ENCODE data around the gene SDR42E2.
"Not testable (repeated sequence)": the region's sequence is repeated elsewhere in the genome, so short reads cannot be mapped to it uniquely, and the experiment has no call there.

SDR42E2 gene

DNA sequence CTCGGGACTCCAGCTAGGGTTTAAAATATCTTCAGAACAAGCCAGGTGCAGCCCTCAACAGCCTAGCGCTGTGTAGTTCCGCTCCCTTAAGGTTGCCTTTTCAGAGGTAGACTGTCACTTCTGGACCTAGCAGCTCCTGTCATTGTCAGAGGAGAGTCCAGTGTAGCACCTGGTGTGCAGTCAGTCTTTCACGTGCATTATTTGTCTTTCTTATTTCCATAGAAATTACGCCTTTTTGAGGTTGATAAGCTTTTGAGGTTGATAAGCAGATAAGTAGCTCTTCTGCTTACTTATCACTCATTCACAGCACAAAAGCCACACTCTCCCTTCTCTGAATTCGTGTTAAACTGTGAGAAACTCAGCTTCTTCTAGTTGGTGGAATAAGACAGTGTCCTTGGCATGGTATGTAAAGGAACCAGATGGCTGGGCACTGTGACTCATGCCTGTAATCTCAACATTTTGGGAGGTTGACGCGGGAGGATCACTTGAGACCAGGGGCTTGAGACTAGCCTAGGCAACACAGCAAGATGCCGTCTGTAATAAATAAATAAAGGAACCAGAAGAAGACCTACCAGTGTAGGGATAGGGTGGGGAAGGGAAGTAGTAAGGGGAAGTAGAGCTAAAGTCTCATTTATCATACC lies 54.0 kb downstream of the SDR42E2 start:
- peak; percentile 32 for DNase-seq

DNA sequence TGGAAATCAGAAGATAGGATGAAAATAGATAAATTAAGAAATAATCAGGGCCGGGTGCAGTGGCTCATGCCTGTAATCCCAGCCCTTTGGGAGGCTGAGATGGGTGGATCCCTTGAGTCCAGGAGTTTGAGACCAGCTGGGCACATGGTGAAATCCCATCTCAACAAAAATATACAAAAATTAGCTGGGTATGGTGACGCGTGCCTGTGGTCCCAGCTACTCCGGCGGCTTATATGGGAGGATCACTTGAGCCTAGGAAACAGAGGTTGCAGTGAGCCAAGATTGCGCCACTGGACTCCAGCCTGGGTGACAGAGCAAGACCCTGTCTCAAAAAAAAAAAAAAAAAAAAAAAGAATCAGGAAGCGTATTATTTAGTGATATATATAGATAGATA lies 54.5 kb downstream of the SDR42E2 start:
- not testable (repeated sequence) for DNase-seq

DNA sequence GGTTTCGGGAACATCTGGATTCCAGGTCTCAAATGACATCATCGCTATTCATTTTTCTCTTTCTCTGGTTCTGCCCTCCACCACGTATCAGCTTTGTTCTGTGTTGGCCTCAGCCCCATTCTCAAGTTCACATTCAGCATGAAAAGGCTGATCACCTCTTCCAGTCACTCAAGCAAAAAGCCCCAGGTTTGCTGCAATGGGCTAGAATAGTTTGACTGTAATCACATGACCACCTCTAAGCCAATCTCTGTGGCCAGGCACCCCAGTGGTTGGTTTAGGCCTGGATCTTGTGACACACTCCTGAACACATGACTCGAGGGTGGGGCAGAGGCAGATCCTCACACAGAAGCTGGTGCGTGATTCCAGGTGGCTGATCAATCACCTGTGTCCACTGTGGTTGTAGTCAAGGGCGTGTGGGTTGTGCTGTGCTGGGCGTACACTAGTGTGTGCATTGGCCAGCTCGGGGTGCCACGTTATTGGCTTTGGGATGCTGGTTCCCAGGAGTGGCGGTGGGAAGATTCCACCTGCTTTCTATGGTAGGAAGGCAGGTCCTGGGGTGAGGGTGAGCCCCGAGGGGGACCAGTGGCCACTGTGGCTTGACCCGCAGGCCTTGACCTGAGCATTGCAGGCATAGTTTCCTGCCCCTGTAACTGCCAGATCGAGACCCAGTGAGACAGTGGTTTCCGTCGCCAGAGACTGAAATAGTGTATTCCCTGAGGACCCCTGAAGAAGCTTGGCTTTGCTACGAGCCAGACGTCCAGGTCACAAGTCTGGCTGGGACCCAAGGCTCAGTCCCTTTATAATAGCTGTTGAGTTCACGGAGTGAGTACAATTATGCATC lies 55.8 kb downstream of the SDR42E2 start:
- no peak for DNase-seq

DNA sequence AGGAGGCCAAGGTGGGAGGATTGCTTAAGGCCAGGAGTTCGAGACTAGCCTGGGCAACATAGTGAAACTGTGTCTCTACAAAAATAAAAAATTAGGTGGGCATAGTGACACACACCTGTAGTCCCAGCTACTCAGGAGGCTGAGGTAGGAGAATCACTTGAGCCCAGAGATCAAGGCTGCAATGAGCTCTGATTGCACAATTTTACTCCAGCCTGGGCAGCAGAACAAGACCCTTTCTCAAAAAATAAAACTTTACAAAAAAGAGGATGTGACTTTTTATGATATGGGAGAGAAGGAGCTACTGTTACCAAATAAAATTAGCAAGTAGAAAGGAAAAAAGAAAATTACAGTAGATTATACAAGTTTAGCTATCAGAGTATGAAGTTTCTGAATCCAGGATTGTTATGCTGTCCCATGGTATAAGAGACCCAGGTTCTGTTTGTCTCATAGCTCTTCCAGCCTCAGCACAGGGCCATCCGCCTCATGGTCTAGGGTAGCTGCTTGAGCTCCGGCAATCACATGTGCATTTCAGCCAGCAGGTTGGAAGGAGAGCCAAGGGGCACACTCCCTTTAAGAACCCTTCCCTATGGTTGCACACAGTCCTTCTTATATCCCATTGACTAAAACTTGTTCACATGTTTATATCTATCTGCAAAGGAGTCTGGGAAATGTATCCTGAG lies 57.2 kb downstream of the SDR42E2 start:
- no peak for DNase-seq

DNA sequence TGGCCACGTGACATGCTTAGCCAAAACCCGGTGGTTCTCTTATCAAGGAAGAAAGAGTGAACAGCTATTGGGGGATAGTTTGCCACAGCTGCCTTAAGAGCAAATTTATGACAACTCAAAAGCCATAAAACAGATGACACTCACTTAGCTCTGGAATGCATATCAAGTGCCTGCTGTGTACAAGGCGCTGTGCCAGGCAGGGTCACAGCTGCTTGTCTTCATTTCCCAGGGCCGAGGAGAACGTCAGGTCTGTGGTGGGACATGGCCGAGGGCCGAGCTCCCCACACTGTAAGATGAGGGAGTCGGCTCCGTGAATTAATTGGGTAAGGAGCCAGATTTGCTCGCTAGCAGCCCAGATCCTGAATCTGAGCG lies 57.7 kb downstream of the SDR42E2 start:
- DNase-seq = peak; percentile 84

DNA sequence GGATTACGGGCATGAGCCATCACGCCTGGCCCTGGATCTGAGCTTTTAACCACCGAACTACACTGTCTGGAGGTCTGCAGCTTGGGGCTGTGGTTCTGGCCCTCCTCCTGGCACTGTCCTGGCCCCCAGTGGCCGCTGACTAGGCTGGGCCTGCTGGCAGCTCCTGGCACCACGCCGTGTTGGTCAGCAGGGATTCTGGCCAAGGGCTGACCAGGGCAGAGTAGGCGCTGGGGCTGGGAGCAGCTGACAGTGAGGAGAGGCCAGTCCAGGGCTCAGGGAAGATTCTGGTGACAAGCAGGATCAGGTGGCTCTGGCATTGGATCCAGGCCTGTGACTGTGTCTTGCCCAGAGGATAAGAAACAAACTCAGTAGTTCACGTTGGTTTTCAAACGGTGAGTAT lies 58.4 kb downstream of the SDR42E2 start:
- DNase-seq = no peak

DNA sequence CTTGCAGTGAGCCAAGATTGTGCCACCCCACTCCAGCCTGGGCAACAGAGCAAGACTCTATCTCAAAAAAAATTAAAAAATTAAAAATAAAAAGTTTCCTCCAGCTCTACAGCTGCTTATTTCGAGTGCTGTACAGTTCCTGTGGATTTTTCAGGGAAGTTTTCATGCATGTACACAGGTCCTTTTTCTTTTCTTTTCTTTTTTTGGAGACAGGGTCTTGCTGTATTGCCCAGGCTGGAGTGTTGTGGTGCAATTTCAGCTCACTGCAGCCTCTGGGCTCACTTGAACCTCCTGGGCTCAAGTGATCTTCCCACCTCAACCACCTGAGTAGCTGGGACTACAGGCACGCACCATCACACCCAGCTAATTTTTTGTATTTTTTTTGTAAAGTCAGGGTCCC lies 59.7 kb downstream of the SDR42E2 start:
- DNase-seq = no peak

DNA sequence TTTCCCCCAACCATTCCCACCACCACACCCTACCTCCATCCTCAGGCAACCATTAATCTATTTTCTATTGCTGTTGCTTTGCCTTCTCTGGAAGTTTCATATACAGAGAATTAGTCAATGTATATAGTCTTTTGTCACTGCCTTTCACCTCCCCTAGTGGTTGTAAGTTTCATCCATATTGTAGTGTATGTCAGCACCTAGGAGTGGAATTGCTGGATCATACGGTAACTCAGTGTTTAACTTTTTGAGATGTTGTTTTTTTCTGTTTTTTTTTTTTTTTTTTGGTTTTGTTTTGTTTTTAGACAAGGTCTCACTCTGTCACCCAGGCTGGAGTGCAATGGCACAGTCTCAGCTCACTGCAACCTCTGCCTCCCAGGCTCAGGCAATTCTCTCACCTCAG lies 60.7 kb downstream of the SDR42E2 start:
- DNase-seq = no peak

DNA sequence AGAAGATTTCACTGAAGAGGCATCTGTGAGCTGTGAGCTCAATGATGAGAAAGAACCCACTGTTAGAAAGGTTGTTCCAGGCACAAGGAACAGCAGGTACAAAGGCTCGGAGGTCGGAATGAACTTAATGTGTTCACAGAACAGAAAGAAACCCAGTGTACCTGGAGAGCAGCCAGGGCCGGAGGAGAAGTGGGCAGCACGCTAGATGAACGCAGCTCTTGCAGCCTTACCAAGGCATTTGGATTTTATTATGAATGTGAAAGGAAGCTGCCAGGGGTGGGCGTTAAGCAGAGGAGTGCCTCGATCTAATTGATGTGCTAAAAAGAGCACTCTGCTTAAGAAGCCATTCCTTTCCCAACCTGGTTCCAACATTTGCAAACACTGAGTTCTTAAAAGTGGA lies 62.8 kb downstream of the SDR42E2 start:
- DNase-seq = peak; percentile 24

DNA sequence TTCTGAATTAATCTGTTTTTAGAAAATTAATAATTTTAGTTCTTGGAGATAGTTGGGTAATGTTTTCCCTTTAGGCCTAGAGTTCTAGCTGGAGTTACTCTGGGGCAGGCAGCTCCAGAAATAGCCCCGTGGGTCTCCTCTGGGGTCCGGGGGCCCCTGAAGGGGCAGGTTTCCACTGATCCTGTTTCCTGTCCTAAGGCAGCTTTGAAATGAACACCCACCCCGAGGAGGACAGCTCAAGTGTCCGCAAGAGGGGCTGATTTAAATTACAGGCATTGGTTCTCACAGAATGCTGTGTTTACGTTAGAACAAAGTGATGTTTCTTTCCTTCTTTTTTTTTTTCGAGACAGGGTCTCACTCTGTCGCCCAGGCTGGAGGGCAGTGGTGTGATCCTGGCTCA lies 67.6 kb downstream of the SDR42E2 start:
- no peak for DNase-seq

DNA sequence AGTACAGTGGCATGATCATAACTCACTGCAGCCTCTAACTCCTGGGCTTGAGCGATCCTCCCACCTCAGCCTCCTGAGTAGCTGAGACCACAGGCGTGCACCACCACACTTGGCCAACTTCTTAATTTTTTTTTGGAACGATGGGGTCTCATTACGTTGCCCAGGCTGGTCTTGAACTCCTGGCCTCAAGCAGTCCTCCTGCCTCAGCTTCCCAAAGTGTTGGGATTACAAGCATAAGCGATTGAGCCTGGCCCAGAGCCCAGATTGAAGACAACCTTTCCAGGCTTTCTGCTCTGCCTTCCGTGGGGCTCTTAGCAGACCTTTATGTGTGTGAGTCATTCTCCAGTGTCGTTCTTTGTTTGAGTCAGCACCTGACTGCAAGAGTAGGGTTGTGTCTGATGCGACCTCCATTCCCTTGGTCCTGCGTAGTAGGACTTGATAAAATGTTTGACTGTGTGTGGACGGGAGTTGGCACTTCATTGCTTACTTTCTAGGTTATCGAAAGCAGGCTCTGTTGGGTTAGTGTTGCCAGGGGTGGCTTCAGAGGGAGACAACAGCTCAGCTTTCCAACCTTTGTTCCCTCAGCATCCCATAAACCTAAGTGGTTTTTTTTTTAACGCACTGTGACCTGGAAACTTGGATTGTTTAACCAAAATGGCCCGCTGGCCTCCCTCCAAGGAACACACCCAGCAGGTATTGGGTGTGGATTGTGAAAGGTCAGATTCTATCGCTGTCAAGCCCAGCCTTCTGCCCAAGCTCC lies 70.2 kb downstream of the SDR42E2 start:
- DNase-seq = peak; percentile 67

DNA sequence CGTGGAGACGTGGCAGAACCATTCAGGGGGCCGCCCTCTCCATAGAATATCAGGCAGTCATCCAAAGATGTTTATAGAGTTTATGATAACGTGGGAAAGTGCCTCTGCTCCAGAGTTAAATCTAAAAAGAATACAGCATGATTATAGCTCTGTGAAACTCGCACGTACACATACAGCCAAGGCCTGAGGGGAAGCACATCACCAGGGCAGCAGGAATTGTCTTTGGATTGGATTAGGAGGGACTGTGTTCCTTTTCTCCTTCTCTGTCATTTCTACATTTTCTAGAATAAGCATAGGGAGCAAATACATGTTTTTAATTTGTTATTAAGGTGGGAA lies 70.7 kb downstream of the SDR42E2 start:
- no peak for DNase-seq

DNA sequence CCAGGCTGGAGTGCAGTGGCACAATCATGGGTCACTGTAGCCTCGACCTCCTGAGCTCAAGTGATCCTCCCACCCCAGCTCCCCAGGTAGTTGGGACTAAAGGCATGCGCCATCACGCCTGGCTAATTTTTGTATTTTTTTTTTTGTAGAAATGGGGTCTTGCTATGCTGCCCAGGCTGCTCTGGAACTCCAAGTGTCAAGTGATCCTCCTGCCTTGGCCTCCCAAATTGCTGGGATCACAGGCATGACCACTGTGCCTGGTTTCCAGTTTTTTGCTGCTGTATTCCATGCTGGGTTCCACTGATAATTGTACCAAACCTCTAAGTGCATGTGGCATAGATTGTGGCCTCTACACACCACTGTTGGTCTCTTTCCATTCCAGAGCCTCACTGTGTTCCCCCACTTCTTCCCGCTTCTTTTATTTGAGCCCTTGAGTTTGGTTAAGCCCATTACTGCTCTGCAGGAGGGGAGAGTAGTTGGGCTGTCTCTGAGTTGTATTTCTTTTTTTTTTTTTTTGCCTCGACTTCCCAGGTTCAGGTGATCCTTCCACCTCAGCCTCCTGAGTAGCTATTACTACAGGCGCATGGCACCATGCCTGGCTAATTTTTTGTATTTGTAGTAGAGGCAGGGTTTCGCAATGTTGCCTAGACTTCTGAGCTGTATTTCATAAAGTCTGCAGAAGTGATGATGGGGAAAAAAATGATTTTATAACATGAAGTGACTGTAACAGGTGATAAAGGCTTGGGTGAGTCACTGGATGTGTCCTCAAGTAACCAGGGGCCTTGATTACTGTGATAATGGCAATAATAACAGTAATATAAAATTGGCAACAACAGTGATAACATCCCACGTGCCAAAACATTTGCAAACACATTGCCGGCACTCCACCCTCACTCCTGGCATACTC lies 73.8 kb downstream of the SDR42E2 start:
- DNase-seq = no peak

DNA sequence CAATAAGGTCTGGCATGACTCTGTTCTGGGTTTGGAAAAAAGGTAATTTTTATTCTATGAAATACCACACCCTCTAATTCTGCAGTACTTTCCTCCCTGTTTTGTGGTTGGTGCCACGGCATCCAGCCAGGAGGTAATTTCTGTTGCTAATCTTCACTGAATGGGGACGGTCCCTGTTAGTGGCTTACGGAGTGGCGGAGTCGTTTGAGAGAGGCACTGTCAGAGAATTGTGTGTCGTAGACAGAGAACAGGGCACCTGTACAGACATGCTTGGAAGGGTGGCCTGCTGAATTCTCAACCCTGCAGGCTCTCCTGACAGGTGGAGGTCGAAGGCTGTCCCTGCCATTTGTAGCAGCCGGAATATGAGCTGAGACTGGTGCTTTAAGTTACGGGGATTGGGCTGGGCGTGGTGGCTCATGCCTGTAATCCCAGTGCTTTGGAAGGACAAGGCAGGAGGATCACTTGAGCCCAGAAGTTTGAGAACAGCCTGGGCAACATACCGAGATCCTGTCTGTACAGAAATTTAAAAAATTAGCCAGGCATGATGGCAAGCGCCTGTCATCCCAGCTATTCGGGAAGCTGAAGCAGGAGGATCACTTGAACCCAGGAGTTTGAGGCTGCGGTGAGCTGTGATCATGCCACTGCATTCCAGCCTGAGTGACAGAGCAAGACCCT lies 77.0 kb downstream of the SDR42E2 start:
- DNase-seq = no peak

DNA sequence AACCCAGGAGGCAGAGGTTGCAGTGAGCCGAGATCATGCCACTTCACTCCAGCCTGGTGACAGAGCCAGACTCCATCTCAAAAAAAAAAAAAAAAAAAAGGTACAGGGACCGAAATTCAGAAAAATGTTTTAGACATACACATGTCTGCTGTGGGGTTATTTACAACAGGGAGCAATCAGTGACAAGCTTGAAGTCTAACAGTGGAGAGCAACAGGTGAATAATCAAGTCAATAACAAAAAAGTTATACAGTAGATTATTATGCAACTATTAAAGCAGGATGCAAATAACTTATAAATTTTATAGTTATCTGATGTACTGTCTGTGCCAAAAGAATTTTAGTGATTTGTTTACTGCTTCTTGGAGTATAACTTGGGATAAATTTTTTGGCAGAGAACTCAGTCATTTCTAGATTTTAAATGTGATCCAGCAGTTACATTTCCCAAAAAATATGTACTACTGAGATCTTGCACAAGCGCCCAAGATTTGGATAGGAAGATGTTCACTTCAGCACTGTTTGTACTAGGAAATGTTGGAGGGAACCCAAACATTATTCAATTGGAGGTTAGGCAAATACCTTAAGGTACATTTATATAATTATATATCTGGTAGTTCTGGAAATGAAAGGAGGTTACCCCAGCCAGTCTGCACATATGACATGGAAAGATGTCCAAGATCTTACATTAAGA lies 77.9 kb downstream of the SDR42E2 start:
- no peak for DNase-seq
